GM18505 (cell line): ENCODE measurements around the gene ELP4.
"Not testable (repeated sequence)": the region's sequence is repeated elsewhere in the genome, so short reads cannot be mapped to it uniquely, and the experiment has no call there.

Source experiments
- ATAC-seq: cut with Tn5 transposase; IDR thresholded peaks from one replicate; pipeline ENCODE4 v1.9.1; 2021; ENCODE audit not compliant: unreplicated experiment
- POLR2A ChIP-seq: IDR thresholded peaks from 4 replicates; pipeline ENCODE4 v1.6.1; 2011; ENCODE audit warnings: borderline replicate concordance; ENCODE audit not compliant: insufficient read depth, insufficient read length; ENCODE audit errors: extremely low read depth

Gene ELP4

DNA sequence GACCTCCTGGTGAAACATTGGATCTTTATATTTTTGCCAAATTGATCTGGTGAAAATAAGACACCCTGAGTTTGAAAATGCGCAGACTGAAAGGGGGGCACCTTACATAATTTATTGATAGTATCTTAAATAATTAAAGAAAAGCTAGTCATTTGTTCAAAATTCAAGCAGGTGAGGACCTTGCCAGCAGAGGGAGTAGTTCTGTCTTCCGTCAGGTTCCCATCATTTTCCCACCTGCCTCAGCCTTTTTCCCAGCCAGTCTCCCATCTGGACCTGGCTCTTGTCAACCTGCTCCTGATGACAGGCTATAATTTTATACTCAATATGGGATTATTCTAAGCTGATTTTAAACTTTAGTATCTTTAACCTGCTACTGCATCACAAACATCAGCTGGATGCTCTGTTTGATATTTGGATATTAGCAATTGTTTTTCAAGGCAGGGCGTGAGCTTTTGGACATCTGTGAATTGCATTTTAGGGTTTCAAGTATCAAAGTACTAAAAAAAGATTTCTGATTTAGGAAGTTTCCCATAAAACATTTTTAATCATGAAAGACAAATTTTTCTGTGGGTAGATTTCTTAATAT, 132.0 kb downstream of the ELP4 start:
- ATAC-seq: no peak
- TF ChIP-seq POLR2A: no peak

DNA sequence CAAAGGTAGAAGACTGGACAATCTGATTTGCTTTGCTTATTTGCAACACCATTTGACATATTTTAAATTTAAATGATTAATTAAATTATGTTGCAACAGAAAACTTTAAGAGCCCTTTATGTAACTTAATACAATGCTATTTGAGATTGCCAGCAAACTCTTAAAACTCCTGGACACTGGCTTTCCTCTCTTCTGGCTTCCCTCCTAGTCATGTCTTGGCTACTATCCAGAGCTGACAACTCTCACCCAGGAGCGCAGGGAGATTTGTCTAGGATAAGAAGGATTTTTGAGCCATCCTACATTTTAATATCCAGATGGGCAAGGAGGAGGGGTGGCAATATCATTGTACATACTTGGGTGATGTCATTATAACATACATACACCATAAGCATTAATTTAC, 134.3 kb downstream of the ELP4 start:
- ATAC-seq: no peak
- no peak for TF ChIP-seq POLR2A

DNA sequence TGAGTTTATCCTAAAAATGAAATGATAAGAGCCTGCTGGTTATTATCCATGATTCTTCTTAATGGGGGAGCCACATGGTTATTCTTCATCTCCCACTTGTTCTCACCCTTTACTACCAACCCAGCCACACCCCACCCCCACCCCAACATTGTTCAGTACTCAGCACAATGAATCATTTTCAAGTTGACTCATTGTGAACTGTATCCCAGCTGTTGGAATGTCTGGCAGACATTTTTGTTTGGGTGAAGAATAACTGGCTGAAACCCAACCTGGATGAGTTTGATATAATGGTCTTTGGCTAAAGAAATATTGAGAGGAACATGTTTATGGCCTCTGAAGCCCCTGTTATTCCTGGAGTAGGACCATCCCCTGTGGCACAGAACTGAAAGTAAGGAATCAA, 136.2 kb downstream of the ELP4 start:
- no peak for ATAC-seq
- no peak for TF ChIP-seq POLR2A

DNA sequence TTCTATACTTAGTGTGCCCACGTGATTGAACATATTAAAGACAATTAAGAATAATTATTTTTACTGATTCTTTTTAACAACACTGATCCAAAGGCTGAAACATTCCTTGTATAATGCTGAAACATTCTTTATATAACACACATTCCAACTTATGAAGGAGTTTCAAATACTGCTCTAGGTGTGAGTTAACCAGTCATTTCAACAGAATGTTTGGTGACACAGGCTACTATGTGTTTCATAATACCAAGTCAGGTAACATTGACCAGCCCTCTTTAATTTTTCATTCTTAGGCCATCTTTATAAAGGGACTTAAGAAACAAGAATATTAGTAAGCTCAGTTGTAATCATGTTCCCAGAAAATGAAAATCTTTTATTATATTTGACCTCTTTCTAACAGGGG, 136.6 kb downstream of the ELP4 start:
- TF ChIP-seq POLR2A: no peak
- no peak for ATAC-seq

DNA sequence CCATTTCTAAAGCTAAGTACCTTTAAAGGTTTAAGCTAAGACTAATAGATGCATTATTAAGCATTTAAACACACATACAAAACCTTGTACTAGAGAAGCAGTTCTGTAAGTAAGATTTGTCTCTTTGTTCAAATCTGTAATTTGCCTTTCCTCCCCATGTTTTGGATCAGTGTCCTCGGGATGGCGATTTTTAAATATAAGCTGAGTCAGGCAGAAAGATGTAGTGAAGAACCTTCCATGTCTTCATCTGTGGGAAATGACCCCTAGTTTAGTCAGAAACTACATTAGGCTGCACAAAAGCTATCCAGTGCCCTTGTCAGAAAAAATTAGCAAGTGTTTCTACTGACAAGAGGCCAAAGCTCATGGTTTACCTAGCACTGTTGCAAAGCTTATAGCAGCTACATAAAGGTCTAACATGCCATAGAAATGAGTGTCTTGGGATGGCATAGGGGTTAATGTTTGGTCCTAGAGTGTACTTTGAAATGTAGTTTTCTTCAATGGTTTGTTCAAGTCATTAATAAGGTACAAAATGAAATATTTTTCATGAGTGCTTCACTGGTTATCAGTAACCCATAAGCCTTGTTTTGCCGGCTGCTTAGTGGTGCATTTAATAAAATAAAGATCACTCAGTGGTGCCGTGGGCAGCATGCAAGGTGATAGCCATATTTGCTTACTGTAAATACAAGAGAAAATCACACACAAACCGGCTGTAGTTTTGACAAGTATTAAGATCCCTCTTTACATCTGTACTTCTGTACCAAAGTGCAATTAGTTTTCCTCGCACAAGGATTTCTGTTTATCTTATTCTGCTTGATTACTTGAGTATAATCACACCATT, 139.8 kb downstream of the ELP4 start:
- ATAC-seq: no peak

DNA sequence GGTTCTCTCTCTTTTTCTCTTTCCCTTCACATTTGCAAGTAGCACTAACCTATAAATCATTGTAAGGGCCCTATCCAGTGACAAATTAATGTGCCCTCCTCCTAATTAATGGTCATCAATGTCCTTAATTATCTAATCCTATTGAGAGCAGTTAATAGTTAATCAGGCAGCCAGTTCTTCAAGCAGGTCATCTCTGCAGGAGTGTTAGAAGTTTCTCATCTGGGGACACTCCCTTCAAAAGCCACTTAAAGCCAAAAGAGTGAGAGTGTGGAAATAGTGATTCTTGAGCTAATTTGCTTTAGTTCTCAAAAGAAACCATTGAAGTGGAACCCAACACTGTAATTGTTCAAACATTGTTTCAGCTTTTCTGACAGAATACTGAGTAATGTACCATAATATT, 141.6 kb downstream of the ELP4 start:
- no peak for TF ChIP-seq POLR2A
- ATAC-seq: no peak

More for the DNA sequence above, 139.8 kb downstream of the ELP4 start:
- no peak for TF ChIP-seq POLR2A

DNA sequence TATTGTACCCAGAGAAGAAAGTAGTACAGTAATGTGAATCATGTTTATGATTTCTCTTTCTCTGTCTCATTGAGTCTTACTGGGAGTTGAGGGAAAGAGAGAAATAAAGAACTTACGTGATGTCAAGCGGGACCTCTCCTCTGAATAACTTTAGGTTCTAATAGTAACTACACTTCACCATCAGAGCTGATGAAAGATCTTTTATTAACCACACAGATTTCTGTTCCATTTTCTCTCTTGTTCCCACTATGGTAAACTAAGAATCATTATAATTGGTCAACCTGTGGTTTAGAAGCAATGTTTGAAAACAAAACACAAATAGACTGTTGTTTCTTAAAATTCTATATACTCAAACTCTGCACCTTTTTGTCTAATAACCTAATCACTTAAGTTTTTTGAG, 142.3 kb downstream of the ELP4 start:
- TF ChIP-seq POLR2A: no peak
- peak; percentile 42 for ATAC-seq

DNA sequence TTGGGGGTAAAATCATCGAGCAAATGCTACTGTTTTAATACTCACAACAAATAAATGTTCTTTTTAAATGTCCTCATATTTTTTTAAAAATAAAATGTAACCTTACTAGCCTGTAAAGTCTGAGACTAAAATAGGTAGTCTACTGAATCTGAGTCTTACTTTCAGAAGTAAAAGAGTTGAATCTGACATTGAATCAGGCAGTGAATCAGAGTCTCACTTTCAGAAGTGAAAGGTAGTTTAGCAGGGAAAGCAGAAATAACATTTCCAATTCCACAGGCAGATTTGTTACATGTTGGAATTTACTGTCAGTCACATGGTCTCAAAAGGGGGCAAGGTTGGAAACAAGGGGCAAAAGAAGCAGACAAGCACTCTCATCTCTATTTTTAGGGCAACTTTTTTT, 143.0 kb downstream of the ELP4 start:
- TF ChIP-seq POLR2A: no peak
- peak; percentile 55 for ATAC-seq

DNA sequence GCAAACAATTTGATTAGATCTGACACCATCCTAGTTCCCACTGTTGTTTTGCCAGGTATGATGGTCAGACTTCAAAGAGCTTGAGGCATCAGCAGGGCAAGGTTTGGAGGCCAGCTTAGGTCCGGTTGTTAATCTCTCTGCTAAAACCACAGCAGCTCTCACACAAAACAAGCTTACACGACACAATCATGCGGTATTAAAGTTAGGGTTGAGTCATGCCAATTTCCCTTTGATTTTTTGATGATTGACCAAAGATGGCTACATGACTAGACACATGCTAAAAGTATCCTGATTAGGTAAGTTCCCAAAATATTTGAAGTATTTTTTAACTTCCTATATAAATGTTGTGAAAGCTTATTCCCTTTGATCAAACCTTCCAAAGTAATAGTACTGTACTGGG, 145.9 kb downstream of the ELP4 start:
- no peak for TF ChIP-seq POLR2A
- no peak for ATAC-seq

DNA sequence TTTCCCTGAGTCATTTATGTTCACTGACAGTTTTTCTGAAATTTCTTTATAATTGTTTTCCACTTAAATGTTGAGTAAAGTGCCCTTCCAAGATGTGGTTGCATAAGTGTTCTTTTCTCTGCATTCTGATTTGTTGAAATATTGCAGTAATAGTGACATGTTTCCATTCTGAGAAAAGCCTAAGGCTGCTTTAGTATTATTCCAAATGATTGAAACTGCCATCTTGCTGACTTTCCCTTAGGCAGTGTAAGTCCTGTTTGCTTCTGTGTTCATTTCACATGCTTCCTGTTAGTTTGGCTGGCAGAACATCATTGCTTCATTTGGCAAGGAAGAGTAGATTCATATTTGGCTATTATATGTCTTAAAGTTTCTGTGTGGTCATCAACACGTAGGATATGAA, 146.5 kb downstream of the ELP4 start:
- ATAC-seq: no peak
- TF ChIP-seq POLR2A: no peak

DNA sequence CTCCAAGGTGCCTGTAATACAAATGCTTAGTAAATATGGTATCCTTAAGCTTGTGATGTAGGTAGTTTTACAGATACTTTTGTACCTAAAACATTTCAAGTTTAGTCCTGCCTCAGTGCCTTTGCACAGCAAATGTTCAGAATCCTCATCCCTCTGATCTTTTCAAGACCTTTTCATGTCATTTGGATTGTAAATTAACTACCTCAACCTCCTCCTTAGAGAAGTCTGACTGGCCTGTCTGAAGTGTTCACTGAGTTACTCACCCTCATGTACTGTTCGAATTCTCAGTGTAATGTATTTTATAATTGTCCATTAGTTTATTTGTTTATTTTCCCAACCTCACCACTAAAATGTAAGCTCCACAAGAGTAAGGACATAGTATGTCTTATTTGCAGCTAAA, 147.5 kb downstream of the ELP4 start:
- TF ChIP-seq POLR2A: no peak
- no peak for ATAC-seq

DNA sequence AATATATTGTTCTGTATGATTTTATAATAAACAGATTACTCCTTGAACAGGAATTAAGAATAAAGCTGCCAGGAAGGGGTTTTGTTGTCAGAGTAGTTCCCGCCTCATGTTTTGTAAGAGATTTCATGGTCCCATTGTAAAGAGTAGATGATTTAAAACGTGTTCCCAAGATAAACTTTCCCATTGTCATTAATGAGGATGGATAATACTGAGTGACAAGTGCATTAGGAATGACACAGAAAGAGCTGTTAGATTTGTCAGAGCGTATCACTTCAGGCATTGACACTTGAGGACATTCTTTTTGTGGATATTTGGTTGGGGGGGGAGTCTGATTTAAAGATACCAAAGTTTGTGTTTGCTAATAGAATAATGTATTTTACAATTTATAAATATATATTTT, 154.6 kb downstream of the ELP4 start:
- no peak for TF ChIP-seq POLR2A
- ATAC-seq: no peak

DNA sequence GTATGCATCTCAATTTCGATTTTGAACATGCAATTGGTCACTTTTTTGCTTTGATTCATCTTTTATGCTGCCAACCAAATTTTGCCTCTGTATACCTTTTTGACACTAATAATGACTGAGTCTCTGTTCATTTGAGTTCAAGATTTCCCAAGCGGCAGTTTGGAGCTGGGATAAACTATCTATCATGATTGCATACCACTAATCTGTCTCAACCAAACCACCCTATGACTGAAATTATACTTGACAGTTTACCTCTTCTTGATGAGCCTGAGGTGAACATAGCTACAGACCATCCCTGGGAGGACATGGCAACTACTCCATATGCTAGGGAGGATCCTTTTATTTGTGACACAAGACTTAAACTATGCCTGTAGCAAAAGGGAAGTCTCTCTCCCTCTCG, 155.4 kb downstream of the ELP4 start:
- no peak for ATAC-seq
- TF ChIP-seq POLR2A: no peak

DNA sequence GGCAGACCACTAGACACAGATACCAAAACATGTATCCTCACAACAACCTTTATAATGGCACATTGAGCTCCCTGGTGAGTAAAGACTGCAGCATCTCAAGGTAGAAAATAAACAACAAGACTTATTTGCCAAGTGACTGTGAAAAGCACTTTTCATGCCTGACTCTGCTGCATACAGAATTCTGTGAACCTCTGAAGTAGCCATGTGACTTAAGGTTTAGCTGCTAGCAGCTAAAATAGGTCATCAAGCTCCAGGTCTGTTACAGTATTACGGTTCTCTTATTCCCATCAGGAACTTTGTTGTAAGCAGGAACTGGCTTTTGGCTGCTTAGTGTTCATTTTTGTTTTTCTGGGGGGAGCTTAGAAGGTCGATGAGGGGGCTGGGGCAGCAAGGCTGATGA, 162.1 kb downstream of the ELP4 start:
- TF ChIP-seq POLR2A: no peak
- ATAC-seq: no peak

DNA sequence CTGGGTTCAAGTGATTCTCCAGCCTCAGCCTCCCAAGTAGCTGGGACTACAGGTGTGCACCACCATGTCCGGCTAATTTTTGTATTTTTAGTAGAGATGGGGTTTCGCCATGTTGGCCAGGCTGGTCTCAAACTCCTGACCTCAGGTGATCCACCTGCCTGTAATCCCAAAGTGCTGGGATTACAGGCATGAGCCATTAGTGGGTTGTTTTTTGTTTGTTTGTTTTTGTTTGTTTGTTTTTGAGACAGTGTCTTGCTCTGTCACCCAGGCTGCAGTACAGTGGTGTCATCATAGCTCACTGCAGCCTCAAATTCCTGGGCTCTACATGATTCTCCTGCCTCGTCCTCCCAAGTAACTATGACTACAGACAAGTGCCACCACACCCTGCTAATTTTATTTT, 163.5 kb downstream of the ELP4 start:
- ATAC-seq: not testable (repeated sequence)
